Measurements from ENCODE around the gene BBS9. TPM values are rescaled to one million over a fixed set of nuclear protein-coding genes. Genes with fewer than 3 reads are reported as not detected.
"Not testable (repeated sequence)": the region's sequence is repeated elsewhere in the genome, so short reads cannot be mapped to it uniquely, and the experiment has no call there.

Gene BBS9
- total RNA-seq, 3 donors from 2014 or later = 8.2 to 23.5 (median 15.8) TPM

GRCh38 chr7:33261585-33261984 lies 132.2 kb downstream of the BBS9 start:
- H3K9me3 ChIP-seq = no peaks in the 10 kb centered on the region
- H3K4me3 ChIP-seq = no peak overlapping the region
- H3K4me1 ChIP-seq (ENCODE audit: low read depth) = no peaks in the 10 kb centered on the region
- ATAC-seq (no peak), DNase-seq (no peak)
- no peak for TF ChIP-seq CTCF (IDR thresholded peaks at IDR 0.05)
- intact Hi-C loops (cut with DNase I, micrococcal nuclease) = no loop called here
- H3K36me3 ChIP-seq (ENCODE audit: low read depth) = no peaks in the 10 kb centered on the region

GRCh38 chr7:33262476-33262875 lies 133.1 kb downstream of the BBS9 start:
- Histone ChIP-seq H3K36me3 (ENCODE audit: low read depth) (no peaks in the 10 kb centered on the region), H3K9me3 (no peaks in the 10 kb centered on the region), H3K4me3 (no peak overlapping the region), H3K4me1 (ENCODE audit: low read depth) (no peaks in the 10 kb centered on the region)
- DNase-seq = no peak
- TF ChIP-seq CTCF (IDR thresholded peaks at IDR 0.05) = no peak
- no peak for ATAC-seq
- intact Hi-C loops (cut with DNase I, micrococcal nuclease) = no loop called here

- ATAC-seq; H3K4me3 ChIP-seq; H3K4me1 ChIP-seq (ENCODE audit: low read depth); intact Hi-C loops (cut with DNase I, micrococcal nuclease); DNase-seq; H3K36me3 ChIP-seq (ENCODE audit: low read depth): not testable (repeated sequence)
- peaks cover 13% of the 10 kb centered on the region for H3K9me3 ChIP-seq
These were observed 142.5 kb downstream of the BBS9 start for GRCh38 chr7:33271839-33272371.

GRCh38 chr7:33273356-33273755 lies 144.0 kb downstream of the BBS9 start:
- DNase-seq (no peak), ATAC-seq (no peak)
- intact Hi-C loops (cut with DNase I, micrococcal nuclease) = no loop called here
- TF ChIP-seq CTCF (IDR thresholded peaks at IDR 0.05) = no peak
- Histone ChIP-seq H3K36me3 (ENCODE audit: low read depth) (no peaks in the 10 kb centered on the region), H3K4me3 (no peak overlapping the region), H3K4me1 (ENCODE audit: low read depth) (no peaks in the 10 kb centered on the region), H3K9me3 (peaks cover 22% of the 10 kb centered on the region)

- no peak for DNase-seq
- no peak for ATAC-seq
- no peak overlapping the region for H3K4me3 ChIP-seq
- intact Hi-C loops (cut with DNase I, micrococcal nuclease) = no loop called here
- H3K36me3 ChIP-seq (ENCODE audit: low read depth) = no peaks in the 10 kb centered on the region
- TF ChIP-seq CTCF (IDR thresholded peaks at IDR 0.05) = no peak
- H3K4me1 ChIP-seq (ENCODE audit: low read depth) = no peaks in the 10 kb centered on the region
- H3K9me3 ChIP-seq = peaks cover 27% of the 10 kb centered on the region
These were observed 147.0 kb downstream of the BBS9 start for GRCh38 chr7:33276325-33276724.

- H3K4me3 ChIP-seq = no peak overlapping the region
- no peak for TF ChIP-seq CTCF (IDR thresholded peaks at IDR 0.05)
- intact Hi-C loops (cut with DNase I, micrococcal nuclease) = no loop called here
These were observed 147.4 kb downstream of the BBS9 start for GRCh38 chr7:33276729-33277128.

More at GRCh38 chr7:33276729-33277128, 147.4 kb downstream of the BBS9 start:
- Histone ChIP-seq H3K36me3 (ENCODE audit: low read depth) (no peaks in the 10 kb centered on the region), H3K4me1 (ENCODE audit: low read depth) (no peaks in the 10 kb centered on the region), H3K9me3 (peaks cover 23% of the 10 kb centered on the region)
- ATAC-seq (no peak), DNase-seq (no peak)
